CD4-positive, alpha-beta memory T cell (primary cell): ENCODE data around the gene FRA10AC1. TPM values are rescaled to one million over a fixed set of nuclear protein-coding genes. Genes with fewer than 3 reads are reported as not detected.

Experiments used
- CTCF ChIA-PET: fragments of 350-600 bp; sonication (Branson Sonifier 250); formaldehyde crosslinking; loops from one replicate; lab custom pipeline; 2021; ENCODE audit warnings: inconsistent platforms; ENCODE audit not compliant: partially characterized antibody; lab: Charles Lee
- POLR2A ChIA-PET: fragments of 350-600 bp; sonication (Branson Sonifier 250); formaldehyde crosslinking; loops from one replicate; lab custom pipeline; 2021; ENCODE audit not compliant: partially characterized antibody; lab: Charles Lee
- DNase-seq, 5 donors: peaks; one replicate each; pipeline versions ENCODE4 v3.0.0 to v3.0.0-alpha.2; 2020 to 2022; ENCODE audit warnings: mixed read lengths in 1 of 5
- H3K27ac ChIP-seq: one replicate; pipeline ENCODE4 v1.7.0; 2013; ENCODE audit warnings: low read depth, low read length
- H3K27me3 ChIP-seq: 2 replicates; pipeline ENCODE4 v1.7.0; 2013; ENCODE audit warnings: mild to moderate bottlenecking, low read length, moderate library complexity; ENCODE audit not compliant: insufficient read depth
- H3K36me3 ChIP-seq: 2 replicates; pipeline ENCODE4 v1.7.0; 2013; ENCODE audit warnings: mild to moderate bottlenecking, low read length, moderate library complexity; ENCODE audit not compliant: insufficient read depth
- H3K4me1 ChIP-seq: 2 replicates; pipeline ENCODE4 v1.7.0; 2013; ENCODE audit warnings: mild to moderate bottlenecking, low read length, moderate library complexity; ENCODE audit not compliant: insufficient read depth
- H3K4me3 ChIP-seq, 2 donors: one replicate each; pipeline ENCODE4 v1.7.0; 2013; ENCODE audit warnings: low read length in 2 of 2, mild to moderate bottlenecking in 1 of 2
- H3K9me3 ChIP-seq, 2 donors: one replicate each; pipeline ENCODE4 v1.7.0; 2013; ENCODE audit warnings: low read length in 2 of 2, control low read depth in 1 of 2; ENCODE audit not compliant: control insufficient read depth in 1 of 2
- H3K27ac Mint-ChIP-seq, 7 donors: one replicate each; pipeline ENCODE4 v1.8.0; 2020 to 2021; ENCODE audit warnings: mixed read lengths in 7 of 7, mild to moderate bottlenecking in 6 of 7, inconsistent platforms in 3 of 7, moderate library complexity in 3 of 7
- H3K27me3 Mint-ChIP-seq, 2 donors: one replicate each; pipeline ENCODE4 v1.8.0; 2020 to 2021; ENCODE audit warnings: mixed read lengths in 2 of 2
- H3K36me3 Mint-ChIP-seq, 2 donors: one replicate each; pipeline ENCODE4 v1.8.0; 2020 to 2021; ENCODE audit warnings: mixed read lengths in 2 of 2, inconsistent platforms in 1 of 2, mild to moderate bottlenecking in 1 of 2
- H3K4me1 Mint-ChIP-seq, 4 donors: one replicate each; pipeline ENCODE4 v1.8.0; 2020 to 2021; ENCODE audit warnings: mixed read lengths in 4 of 4, mild to moderate bottlenecking in 1 of 4
- H3K4me3 Mint-ChIP-seq, 8 donors: one replicate each; pipeline ENCODE4 v1.8.0; 2020 to 2021; ENCODE audit warnings: mixed read lengths in 8 of 8, mild to moderate bottlenecking in 7 of 8, moderate library complexity in 6 of 8, inconsistent platforms in 3 of 8
- H3K9me3 Mint-ChIP-seq, 8 donors: one replicate each; pipeline ENCODE4 v1.8.0; 2020 to 2021; ENCODE audit warnings: mixed read lengths in 8 of 8, mild to moderate bottlenecking in 5 of 8, inconsistent platforms in 3 of 8, moderate library complexity in 1 of 8
- intact Hi-C: fragments of 100-400 bp; cut with micrococcal nuclease; formaldehyde crosslinking; loops from one replicate; pipeline ENCODE4 v1.15.1; 2023
- polyA plus RNA-seq, 2 donors: library from polyadenylated mRNA; unstranded; fragments of 300-500 nt; fragmentation: Illumina TruSeq; gene quantifications; one replicate each; pipeline ENCODE4 v1.2.3, GENCODE V29; 2021
- total RNA-seq, 2 experiments: library from RNA; stranded (reverse); gene quantifications; one replicate each; pipeline ENCODE4 v1.2.3, GENCODE V29; 2021

FRA10AC1 gene
- total and polyA plus RNA-seq, 4 experiments from 2014 or later = 7.1 to 32.5 (median 15.1) TPM

DNA sequence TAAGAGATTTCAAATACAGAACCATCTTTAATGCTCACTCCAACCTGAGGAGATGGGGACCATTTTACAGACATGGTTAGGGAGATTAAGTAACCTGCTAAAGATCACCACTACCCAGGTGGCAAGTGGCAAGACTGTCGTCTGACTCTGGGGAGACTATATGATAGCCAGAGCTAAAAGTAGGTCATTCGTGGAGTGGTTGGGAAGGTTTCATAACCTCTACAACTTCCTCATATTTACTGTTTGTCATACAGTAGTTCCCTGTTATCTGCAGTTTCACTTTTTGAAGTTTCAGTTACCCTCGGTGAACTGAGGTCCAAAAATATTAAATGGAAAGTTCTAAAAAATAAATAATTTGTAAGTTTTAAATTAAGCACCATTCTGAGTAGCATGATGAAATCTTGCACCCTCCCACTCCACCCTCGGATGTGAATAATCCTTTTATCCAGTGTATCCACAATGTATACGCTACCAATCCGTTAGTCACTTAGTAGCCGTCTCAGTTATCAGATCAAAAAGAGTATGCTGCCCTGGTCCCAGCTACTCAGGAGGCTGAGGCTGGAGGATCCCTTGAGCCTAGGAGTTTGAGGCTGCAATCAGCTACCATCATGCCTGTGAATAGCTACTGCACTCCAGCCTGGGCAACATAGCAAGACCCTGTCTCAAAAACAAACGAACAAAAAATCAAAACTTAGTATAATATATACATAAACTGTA lies 40.4 kb upstream of the FRA10AC1 start:
- Mint-ChIP-seq H3K4me1 (peaks cover 0 to 3% (median 0%) of the 10 kb centered on the region in 4 donors), H3K27me3 (peaks cover 6% of the 10 kb centered on the region in 2 donors), H3K36me3 (no peaks in the 10 kb centered on the region), H3K4me3 (peak overlapping the region in 1 of 8 donors; percentile 14), H3K27ac (no peak overlapping the region), H3K9me3 (peaks cover 0 to 3% (median 0%) of the 10 kb centered on the region in 8 donors)
- no peaks in the 10 kb centered on the region for H3K4me1 ChIP-seq
- H3K9me3 ChIP-seq = no peaks in the 10 kb centered on the region
- POLR2A ChIA-PET = no interaction called here
- intact Hi-C loops = no loop called here
- no peaks in the 10 kb centered on the region for H3K36me3 ChIP-seq
- no peak overlapping the region for H3K27ac ChIP-seq
- H3K27me3 ChIP-seq = no peaks in the 10 kb centered on the region
- no peak for DNase-seq
- CTCF ChIA-PET = no interaction called here
- H3K4me3 ChIP-seq = no peak overlapping the region

GRCh38 chr10:93741367-93741766 lies 39.0 kb upstream of the FRA10AC1 start:
- Histone ChIP-seq H3K4me1 (no peaks in the 10 kb centered on the region), H3K27ac (no peak overlapping the region), H3K9me3 (no peaks in the 10 kb centered on the region), H3K27me3 (no peaks in the 10 kb centered on the region), H3K4me3 (no peak overlapping the region), H3K36me3 (no peaks in the 10 kb centered on the region)
- no peaks in the 10 kb centered on the region for H3K36me3 Mint-ChIP-seq
- peaks cover 6% of the 10 kb centered on the region in 2 donors for H3K27me3 Mint-ChIP-seq
- peaks cover 0 to 3% (median 0%) of the 10 kb centered on the region in 4 donors for H3K4me1 Mint-ChIP-seq
- intact Hi-C loops = no loop called here
- peaks cover 0 to 3% (median 0%) of the 10 kb centered on the region in 8 donors for H3K9me3 Mint-ChIP-seq
- POLR2A ChIA-PET = no interaction called here
- DNase-seq = no peak
- no peak overlapping the region for H3K4me3 Mint-ChIP-seq
- CTCF ChIA-PET = no interaction called here
- no peak overlapping the region for H3K27ac Mint-ChIP-seq

GRCh38 chr10:93726024-93726423 lies 23.6 kb upstream of the FRA10AC1 start:
- Histone ChIP-seq H3K9me3 (no peaks in the 10 kb centered on the region), H3K27me3 (no peaks in the 10 kb centered on the region), H3K36me3 (no peaks in the 10 kb centered on the region), H3K27ac (no peak overlapping the region), H3K4me1 (no peaks in the 10 kb centered on the region), H3K4me3 (no peak overlapping the region)
- Mint-ChIP-seq H3K27ac (no peak overlapping the region), H3K36me3 (no peaks in the 10 kb centered on the region), H3K4me1 (no peaks in the 10 kb centered on the region), H3K4me3 (no peak overlapping the region), H3K9me3 (peaks cover 0 to 10% (median 0%) of the 10 kb centered on the region in 8 donors), H3K27me3 (peaks cover 22 to 45% of the 10 kb centered on the region in 2 donors)
- intact Hi-C loops = no loop called here
- no peak for DNase-seq
- CTCF ChIA-PET = no interaction called here
- POLR2A ChIA-PET = no interaction called here

- Mint-ChIP-seq H3K36me3 (no peaks in the 10 kb centered on the region), H3K9me3 (peaks cover 0 to 10% (median 0%) of the 10 kb centered on the region in 8 donors), H3K27me3 (peaks cover 23 to 43% of the 10 kb centered on the region in 2 donors), H3K27ac (no peak overlapping the region), H3K4me1 (no peaks in the 10 kb centered on the region), H3K4me3 (no peak overlapping the region)
- Histone ChIP-seq H3K9me3 (no peaks in the 10 kb centered on the region), H3K36me3 (no peaks in the 10 kb centered on the region), H3K27ac (no peak overlapping the region), H3K27me3 (no peaks in the 10 kb centered on the region), H3K4me1 (no peaks in the 10 kb centered on the region), H3K4me3 (no peak overlapping the region)
- ChIA-PET POLR2A (no interaction called here), CTCF (no interaction called here)
- DNase-seq = no peak
- intact Hi-C loops = no loop called here
Observed at GRCh38 chr10:93723153-93723552, 20.8 kb upstream of the FRA10AC1 start.

DNA sequence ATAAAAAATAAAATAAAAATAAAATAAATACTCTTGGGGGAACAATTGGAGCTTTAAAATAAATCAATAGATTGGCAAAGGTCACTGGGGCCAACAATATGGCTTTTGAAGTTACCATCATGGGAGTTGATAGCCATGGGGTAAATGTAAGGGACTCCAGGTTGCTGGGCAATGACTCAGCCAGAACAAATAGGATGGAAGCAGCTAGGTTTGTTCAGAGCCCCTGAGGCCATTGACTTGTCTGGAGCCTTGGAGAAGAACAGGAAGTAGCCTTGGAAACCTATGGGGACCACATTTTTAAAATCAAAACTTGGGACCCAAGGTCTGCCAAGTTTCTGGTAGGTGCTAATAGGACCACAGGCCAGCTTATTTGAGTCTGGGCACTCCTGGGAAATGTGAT lies 20.2 kb upstream of the FRA10AC1 start:
- ChIA-PET POLR2A (no interaction called here), CTCF (no interaction called here)
- Mint-ChIP-seq H3K4me3 (no peak overlapping the region), H3K27me3 (peaks cover 22 to 41% of the 10 kb centered on the region in 2 donors), H3K27ac (no peak overlapping the region), H3K4me1 (no peaks in the 10 kb centered on the region), H3K9me3 (peaks cover 0 to 10% (median 0%) of the 10 kb centered on the region in 8 donors), H3K36me3 (no peaks in the 10 kb centered on the region)
- no peaks in the 10 kb centered on the region for H3K27me3 ChIP-seq
- no peak overlapping the region for H3K4me3 ChIP-seq
- no peaks in the 10 kb centered on the region for H3K36me3 ChIP-seq
- no peaks in the 10 kb centered on the region for H3K4me1 ChIP-seq
- no peak overlapping the region for H3K27ac ChIP-seq
- DNase-seq = no peak
- intact Hi-C loops = no loop called here
- H3K9me3 ChIP-seq = no peaks in the 10 kb centered on the region

DNA sequence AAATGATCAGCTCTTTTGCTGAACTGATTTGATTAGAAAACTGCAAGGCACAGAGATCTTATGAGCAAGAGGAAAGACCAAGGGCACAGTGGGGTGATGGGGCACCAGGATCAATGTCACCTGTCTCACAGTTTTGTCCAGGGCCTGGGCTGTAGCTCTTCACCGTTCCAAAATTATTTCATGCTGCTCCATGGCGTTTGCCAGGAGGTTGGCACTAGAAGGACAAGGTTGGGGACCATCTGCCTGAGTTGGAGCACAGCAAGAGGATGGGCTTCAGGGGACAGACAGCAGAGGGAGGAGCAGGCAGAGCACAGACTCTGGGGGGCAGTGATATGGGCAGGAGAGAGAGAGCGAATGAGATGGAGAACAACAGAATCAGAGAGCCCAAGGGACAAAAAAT lies 17.5 kb upstream of the FRA10AC1 start:
- no peaks in the 10 kb centered on the region for H3K36me3 ChIP-seq
- Mint-ChIP-seq H3K4me3 (no peak overlapping the region), H3K27me3 (peaks cover 16 to 26% of the 10 kb centered on the region in 2 donors), H3K4me1 (no peaks in the 10 kb centered on the region), H3K9me3 (no peaks in the 10 kb centered on the region), H3K27ac (peak overlapping the region in 1 of 7 donors; percentile 1), H3K36me3 (no peaks in the 10 kb centered on the region)
- ChIA-PET CTCF (interaction anchor here (1.0 kb wide), 1 partner anchor 42 kb away, joined by 3 read pairs; no protein-coding TSS in a partner anchor), POLR2A (no interaction called here)
- no peaks in the 10 kb centered on the region for H3K9me3 ChIP-seq
- H3K27me3 ChIP-seq = no peaks in the 10 kb centered on the region
- intact Hi-C loops = no loop called here
- H3K4me1 ChIP-seq = no peaks in the 10 kb centered on the region
- no peak for DNase-seq
- H3K27ac ChIP-seq = no peak overlapping the region
- H3K4me3 ChIP-seq = no peak overlapping the region

GRCh38 chr10:93718937-93719725 lies 16.7 kb upstream of the FRA10AC1 start:
- POLR2A ChIA-PET = no interaction called here
- Histone ChIP-seq H3K4me1 (no peaks in the 10 kb centered on the region), H3K4me3 (no peak overlapping the region), H3K27ac (no peak overlapping the region), H3K27me3 (no peaks in the 10 kb centered on the region), H3K36me3 (no peaks in the 10 kb centered on the region), H3K9me3 (no peaks in the 10 kb centered on the region)
- no peak for DNase-seq
- no peaks in the 10 kb centered on the region for H3K36me3 Mint-ChIP-seq
- no peak overlapping the region for H3K27ac Mint-ChIP-seq
- no peaks in the 10 kb centered on the region for H3K4me1 Mint-ChIP-seq
- CTCF ChIA-PET = interaction anchor here (1.0 to 1.2 kb wide), 2 partner anchors 13 to 41 kb away, joined by 3 to 4 read pairs; no protein-coding TSS in a partner anchor
- intact Hi-C loops = no loop called here
- no peaks in the 10 kb centered on the region for H3K9me3 Mint-ChIP-seq
- peaks cover 16 to 27% of the 10 kb centered on the region in 2 donors for H3K27me3 Mint-ChIP-seq
- H3K4me3 Mint-ChIP-seq = no peak overlapping the region
